ENCODE results near the gene UPB1. TPM values are rescaled to one million over a fixed set of nuclear protein-coding genes. Genes with fewer than 3 reads are reported as not detected.
A peak's percentile ranks its signal among the peaks of the same experiment; 100 is the strongest.

UPB1 gene
- total and polyA plus RNA-seq, 10 of the 15 experiments (the other 5 are each of a cell fraction or from before 2014, with no cell fraction given) = 0.89 to 20.5 (median 3.1) TPM

DNA sequence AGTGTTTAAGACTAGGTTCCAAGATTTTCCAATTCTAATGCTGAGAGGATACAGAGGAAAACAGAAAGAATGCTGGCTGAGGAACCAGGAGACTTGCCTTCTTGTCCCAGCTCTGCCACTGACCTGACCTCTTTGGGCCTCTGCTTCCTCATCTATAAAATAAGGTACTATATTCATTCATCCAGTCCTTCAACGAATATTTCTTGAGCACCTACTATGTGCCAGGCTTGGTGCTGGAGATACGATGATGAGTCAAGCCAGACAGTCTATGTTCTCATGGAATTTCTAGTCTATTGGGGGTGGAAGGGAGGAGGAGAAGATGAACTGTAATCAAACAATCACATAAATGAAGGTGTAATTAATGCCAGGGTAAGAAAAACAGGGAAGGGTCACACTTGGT lies 27.8 kb upstream of the UPB1 start:
- WGBS (ENCODE audit: insufficient coverage, insufficient replicate concordance, low lambda C conversion rate, missing lambda C conversion rate) = 81% methylated on average over 2 of the region's 2 CpGs
- in situ Hi-C loops (cut with MboI) (no loop called here), intact Hi-C loops (cut with micrococcal nuclease; ENCODE audit: unreplicated experiment) (no loop called here)
- RAD21 ChIA-PET (ENCODE audit: unreplicated experiment) = interaction anchor here (1.2 kb wide), 1 partner anchor 30 kb away, joined by 3 read pairs; no protein-coding TSS in a partner anchor
- Histone ChIP-seq H3K9ac (ENCODE audit: control insufficient read depth, insufficient read depth, low read length) (no peak overlapping the region), H3K4me1 (ENCODE audit: control insufficient read depth, insufficient read depth, low read length) (peaks cover 7% of the 10 kb centered on the region), H3K27ac (ENCODE audit: control insufficient read depth, insufficient read depth) (no peak overlapping the region), H3K4me2 (ENCODE audit: control insufficient read depth, insufficient read depth) (no peak overlapping the region), H4K20me1 (ENCODE audit: control insufficient read depth, insufficient read depth) (no peaks in the 10 kb centered on the region), H3K27me3 (replicated peaks in 1 of 2; ENCODE audit: control insufficient read depth in 2 of 2, insufficient read depth in 2 of 2, low read length in 1 of 2) (no peaks in the 10 kb centered on the region), H3K79me2 (ENCODE audit: control insufficient read depth, insufficient read depth, low read length) (no peaks in the 10 kb centered on the region), H3K9me3 (replicated peaks; ENCODE audit: control insufficient read depth, insufficient read depth, low read length) (no peaks in the 10 kb centered on the region), H3K4me3 (no peak overlapping the region), H3K36me3 (ENCODE audit: control insufficient read depth in 2 of 2, insufficient read depth in 2 of 2, low read length in 1 of 2) (no peaks in the 10 kb centered on the region), H2AFZ (ENCODE audit: control insufficient read depth, low read depth, low read length) (peak overlapping the region; percentile 54)
- POLR2A ChIA-PET = interaction anchor here (2.2 kb wide), 1 partner anchor 11 kb away, joined by 7 read pairs; no protein-coding TSS in a partner anchor
- no peak for ATAC-seq
- FAIRE-seq = no peak
- CTCF ChIA-PET = interaction anchor here (0.6 to 1.0 kb wide), 2 partner anchors 15 to 57 kb away, joined by 3 read pairs; no protein-coding TSS in a partner anchor
- no TSS peak for BruUV-seq (replicated peaks)
- SMC1A ChIA-PET (ENCODE audit: uncharacterized antibody, unreplicated experiment) = interaction anchor here (1.1 to 1.2 kb wide), 2 partner anchors 12 to 17 kb away, joined by 4 read pairs; no protein-coding TSS in a partner anchor
- TF ChIP-seq RFX5 (IDR thresholded peaks at IDR 0.05; ENCODE audit: low read depth, low read length) = no peak
- no peak for TF ChIP-seq ZNF24 (IDR thresholded peaks at IDR 0.05)
- no peak for TF ChIP-seq EED (IDR thresholded peaks at IDR 0.05; ENCODE audit: low read depth)
- TF ChIP-seq, protein P1, sequence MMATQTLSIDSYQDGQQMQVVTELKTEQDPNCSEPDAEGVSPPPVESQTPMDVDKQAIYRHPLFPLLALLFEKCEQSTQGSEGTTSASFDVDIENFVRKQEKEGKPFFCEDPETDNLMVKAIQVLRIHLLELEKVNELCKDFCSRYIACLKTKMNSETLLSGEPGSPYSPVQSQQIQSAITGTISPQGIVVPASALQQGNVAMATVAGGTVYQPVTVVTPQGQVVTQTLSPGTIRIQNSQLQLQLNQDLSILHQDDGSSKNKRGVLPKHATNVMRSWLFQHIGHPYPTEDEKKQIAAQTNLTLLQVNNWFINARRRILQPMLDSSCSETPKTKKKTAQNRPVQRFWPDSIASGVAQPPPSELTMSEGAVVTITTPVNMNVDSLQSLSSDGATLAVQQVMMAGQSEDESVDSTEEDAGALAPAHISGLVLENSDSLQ (IDR thresholded peaks at IDR 0.05) = no peak
- no peak for TF ChIP-seq IKZF2 (IDR thresholded peaks at IDR 0.05)
- TF ChIP-seq, protein P2, sequence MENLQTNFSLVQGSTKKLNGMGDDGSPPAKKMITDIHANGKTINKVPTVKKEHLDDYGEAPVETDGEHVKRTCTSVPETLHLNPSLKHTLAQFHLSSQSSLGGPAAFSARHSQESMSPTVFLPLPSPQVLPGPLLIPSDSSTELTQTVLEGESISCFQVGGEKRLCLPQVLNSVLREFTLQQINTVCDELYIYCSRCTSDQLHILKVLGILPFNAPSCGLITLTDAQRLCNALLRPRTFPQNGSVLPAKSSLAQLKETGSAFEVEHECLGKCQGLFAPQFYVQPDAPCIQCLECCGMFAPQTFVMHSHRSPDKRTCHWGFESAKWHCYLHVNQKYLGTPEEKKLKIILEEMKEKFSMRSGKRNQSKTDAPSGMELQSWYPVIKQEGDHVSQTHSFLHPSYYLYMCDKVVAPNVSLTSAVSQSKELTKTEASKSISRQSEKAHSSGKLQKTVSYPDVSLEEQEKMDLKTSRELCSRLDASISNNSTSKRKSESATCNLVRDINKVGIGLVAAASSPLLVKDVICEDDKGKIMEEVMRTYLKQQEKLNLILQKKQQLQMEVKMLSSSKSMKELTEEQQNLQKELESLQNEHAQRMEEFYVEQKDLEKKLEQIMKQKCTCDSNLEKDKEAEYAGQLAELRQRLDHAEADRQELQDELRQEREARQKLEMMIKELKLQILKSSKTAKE (IDR thresholded peaks at IDR 0.05; ENCODE audit: low read depth, poor library complexity, severe bottlenecking) = no peak
- TF ChIP-seq POLR2AphosphoS5 (IDR thresholded peaks at IDR 0.05; ENCODE audit: low read length) = no peak
- no peak for TF ChIP-seq ZNF274 (IDR thresholded peaks at IDR 0.05; ENCODE audit: insufficient read depth, insufficient read length)
- no peak for TF ChIP-seq JUND (IDR thresholded peaks at IDR 0.05; ENCODE audit: low read depth, low read length)
- no peak for TF ChIP-seq EZH2 (IDR thresholded peaks at IDR 0.05; ENCODE audit: borderline replicate concordance, control insufficient read depth, low read depth, low read length)
- no peak for TF ChIP-seq ETV6 (conservative IDR thresholded peaks at IDR 0.05 in 1 of 2, IDR thresholded peaks at IDR 0.05 in 1 of 2; ENCODE audit: borderline replicate concordance in 1 of 2, low read depth in 1 of 2)
- TF ChIP-seq MEF2A (IDR thresholded peaks at IDR 0.05; ENCODE audit: insufficient read depth, low read depth, low read length) = no peak
- no peak for TF ChIP-seq TAF1 (IDR thresholded peaks at IDR 0.05; ENCODE audit: borderline replicate concordance, low read depth, low read length)
- no peak for TF ChIP-seq YY1 (IDR thresholded peaks at IDR 0.05; ENCODE audit: low read depth, low read length)
- DNase-seq (ENCODE audit: low read depth, low spot score) = no peak

All from GM12878 (cell line).